GM21390 (cell line): ENCODE data around the gene MGAT4A.
"Not testable (repeated sequence)": the region's sequence is repeated elsewhere in the genome, so short reads cannot be mapped to it uniquely, and the experiment has no call there.

Source experiments
- ATAC-seq: cut with Tn5 transposase; IDR thresholded peaks from one replicate; pipeline ENCODE4 v1.9.1; 2021; ENCODE audit not compliant: unreplicated experiment

The MGAT4A gene

DNA sequence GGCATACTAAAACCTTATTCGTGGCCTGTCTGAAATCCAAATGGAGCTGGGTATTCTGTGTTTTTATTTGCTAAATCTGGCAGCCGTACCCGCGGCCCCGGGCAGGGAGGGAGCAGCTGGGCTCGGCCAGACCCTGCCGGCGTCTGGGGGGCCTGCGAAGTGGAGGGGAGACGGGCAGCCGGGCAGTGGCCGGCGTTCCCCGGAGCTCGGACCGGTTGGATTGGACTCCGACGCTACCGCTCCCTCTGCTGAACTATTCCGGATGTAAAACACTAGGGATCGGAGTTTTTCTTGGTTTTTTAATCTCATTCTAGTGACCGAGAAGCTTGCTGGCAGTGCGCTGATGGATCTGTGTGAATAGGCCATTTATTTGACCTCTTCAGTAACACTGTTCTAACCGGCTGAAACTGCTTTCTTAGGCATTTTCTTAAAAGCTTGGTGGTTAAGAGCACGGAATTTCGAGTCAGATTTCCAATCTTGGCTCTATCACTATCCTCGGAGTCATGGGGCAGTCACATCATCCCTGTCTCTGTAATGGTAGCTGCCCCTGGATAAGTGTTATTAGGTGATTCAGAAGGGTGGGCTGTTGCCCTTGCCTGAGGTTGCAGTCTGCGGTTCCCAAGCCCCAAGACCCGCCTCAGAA is 121.8 kb downstream of the MGAT4A start:
- no peak for ATAC-seq

GRCh38 chr2:98608116-98608961 is 122.6 kb downstream of the MGAT4A start, which contains the start of the genes COA5 and UNC50:
Gene COA5 (minus strand): TSS chr2:98608512. CDS start chr2:98608405, 107 bp downstream.
Gene UNC50 (plus strand): TSS chr2:98608589. CDS start chr2:98609760, 1,171 bp downstream.
- peak; percentile 88 for ATAC-seq

DNA sequence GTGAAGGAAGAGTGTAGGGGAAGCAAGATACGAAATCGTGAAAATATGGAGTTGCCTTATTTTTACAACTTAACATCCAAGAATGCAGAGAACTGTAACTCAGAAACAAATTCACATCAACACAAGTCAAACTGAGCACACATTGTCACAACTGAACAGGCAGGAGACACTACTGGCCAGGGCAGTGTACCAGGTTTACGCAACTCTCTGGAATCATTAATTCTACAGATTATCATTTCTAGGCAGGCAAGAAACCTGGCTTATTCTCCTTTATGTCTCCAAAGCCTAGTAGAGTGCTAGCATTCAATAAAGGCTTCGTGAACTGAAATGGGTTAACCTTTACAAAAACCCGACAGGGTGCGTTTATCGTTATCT is 123.2 kb downstream of the MGAT4A start:
- ATAC-seq = no peak

DNA sequence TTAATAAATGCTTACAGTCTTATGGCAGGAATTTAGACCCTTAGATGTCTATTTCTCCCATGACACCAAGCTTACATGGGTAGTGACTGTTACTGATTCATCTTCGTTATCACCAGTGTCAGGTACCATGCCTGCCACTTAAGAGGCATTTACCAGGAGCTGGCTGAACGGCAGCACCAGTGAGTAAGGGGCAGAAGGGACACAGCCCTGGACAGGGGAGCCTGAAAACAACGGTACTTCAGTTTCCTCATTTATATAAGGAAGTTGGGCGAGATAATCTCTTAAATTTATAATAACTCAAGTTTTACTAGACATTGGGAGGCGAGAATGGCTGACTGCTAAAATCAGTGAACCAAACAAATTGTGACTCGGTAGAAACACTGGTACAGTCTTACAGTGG is 123.8 kb downstream of the MGAT4A start:
- ATAC-seq = no peak

- ATAC-seq = no peak
These were observed 124.5 kb downstream of the MGAT4A start for GRCh38 chr2:98606431-98606830.

DNA sequence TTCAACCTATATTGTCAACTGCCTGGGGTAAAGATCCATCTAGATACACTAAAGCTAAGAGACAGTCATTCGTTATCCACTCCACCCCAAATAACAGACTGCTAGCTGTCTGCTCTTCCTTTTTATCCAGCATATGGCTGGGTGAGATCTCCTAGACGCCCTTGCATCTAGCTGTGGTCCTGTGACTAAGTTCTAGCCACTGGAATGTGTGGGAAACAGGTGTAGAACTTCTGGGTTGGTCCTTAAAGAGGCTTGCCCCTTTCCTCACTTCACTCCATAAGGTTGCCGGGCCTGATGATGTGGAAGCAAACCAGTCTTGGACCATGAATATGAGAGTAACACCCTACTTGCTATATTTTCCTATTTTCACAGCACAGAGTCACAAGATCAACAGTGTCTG is 125.9 kb downstream of the MGAT4A start:
- no peak for ATAC-seq

DNA sequence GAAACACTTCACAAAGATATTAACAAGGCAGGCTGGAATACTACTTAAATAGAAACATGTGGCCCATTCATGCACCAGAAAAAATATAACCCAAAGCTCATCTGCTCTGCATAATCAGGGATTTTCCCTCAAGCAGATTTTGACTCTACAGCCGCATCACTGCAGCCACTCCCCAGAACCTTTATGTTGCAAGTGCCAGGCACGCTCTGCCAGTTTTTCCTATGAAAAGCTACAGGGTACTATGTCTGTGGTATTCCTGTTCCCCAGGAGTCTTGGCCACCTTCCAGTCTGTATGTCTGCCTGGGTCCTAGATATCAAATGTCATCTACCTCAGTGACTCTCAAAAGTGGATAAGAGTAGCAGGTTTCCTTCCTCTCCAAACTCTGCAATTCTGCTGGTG is 126.4 kb downstream of the MGAT4A start:
- ATAC-seq = no peak

- ATAC-seq = peak; percentile 66
These were observed 129.3 kb downstream of the MGAT4A start for GRCh38 chr2:98601532-98602132.

DNA sequence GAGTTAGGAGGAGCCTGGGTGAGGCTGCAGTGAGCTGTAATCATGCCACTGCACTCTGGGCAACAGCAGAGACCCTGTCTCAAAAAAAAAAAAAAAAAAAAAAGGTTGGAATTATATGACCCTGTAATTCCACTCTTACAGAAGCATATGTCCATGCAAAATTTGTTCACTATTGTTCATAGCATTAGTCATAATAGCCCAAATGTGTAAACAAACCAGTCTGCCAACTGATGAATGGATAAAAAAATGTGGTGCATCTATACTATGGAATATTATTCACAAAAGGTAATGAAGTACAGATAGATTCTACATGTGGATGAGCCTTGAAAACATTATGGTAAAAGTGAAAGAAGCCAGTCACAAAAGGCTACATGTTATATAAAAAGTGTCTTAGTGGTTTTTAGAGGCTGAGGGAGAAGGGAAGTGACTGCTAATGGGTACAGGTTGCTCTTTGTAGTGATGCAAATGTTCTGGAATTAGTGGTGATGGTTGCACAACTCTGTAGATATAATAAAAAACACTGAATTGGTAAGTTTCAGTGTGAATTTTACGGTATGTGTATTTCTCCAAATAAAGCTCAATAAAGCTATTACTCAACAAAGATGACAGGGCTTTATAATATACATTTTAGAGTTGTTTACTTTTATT is 132.0 kb downstream of the MGAT4A start:
- ATAC-seq = no peak

DNA sequence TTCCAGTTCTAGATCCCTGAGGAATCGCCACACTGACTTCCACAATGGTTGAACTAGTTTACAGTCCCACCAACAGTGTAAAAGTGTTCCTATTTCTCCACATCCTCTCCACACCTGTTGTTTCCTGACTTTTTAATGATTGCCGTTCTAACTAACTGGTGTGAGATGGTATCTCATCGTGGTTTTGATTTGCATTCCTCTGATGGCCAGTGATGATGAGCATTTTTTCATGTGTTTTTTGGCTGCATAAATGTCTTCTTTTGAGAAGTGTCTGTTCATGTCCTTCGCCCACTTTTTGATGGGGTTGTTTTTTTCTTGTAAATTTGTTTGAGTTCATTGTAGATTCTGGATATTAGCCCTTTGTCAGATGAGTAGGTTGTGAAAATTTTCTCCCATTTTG is 136.3 kb downstream of the MGAT4A start:
- ATAC-seq = not testable (repeated sequence)

DNA sequence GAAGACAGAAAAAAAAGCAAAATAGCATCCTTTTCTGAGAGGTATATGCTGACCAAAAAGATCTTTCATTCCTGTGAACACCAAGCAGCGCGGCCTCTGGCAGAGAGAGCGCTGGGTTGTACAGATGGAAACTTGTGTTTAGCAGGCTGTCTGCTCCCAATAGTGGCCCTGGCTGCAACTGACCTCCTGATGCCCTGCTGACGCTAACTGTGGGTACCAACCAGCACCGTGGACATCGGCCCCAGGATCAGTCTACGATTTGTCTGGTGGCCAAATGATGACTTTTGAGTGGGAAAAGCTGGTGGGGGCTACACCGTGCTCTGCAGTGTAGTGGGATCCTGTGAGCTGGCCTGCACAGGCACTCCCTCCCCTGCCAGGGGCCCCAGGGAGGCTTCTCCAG is 138.4 kb downstream of the MGAT4A start:
- no peak for ATAC-seq

DNA sequence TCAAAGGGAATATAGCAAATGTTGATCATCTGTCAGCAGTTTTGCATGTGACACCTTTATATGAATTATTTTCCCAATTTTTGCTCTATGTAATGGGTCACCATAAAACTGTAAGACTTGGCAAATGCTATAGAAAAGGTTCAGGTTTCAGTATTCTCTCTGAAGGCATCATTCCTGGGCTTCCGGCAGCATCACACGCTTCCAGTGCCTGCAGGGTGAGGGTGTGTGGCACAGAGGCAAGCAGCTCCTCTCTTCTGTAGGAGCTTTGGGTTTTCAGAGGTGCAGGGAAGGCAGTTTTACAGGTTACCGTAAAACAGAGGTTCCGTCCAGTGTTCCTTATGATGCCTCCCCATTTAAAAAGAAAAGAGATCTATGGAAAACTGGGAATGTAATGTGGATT is 141.4 kb downstream of the MGAT4A start:
- no peak for ATAC-seq

DNA sequence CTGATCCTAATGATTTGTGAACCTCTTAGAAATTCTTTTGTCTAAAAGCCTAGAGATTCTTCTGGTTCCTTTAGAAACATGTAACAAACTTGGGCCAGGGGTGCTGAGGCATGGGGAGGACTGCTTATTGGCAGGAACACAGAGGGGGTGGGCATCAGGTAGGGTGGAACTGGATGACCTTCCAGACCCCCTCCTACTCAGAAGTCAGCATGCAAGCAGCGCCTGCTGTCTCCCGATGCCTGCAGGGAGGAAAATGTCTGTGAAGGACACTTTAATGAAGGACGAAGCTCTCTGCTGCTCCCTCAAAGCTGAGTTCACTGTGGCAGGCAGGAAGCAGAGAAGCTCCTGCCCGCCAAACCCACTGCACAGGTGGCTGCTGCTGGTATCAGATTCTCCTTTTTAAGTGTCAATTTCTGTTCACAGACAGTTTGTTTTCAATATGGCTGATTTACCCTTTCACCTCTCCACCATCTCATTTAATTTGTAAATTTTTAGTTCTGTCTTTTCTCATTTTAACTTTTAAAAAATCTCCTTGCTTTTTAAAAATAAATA is 142.0 kb downstream of the MGAT4A start:
- ATAC-seq = no peak

- no peak for ATAC-seq
These were observed 144.3 kb downstream of the MGAT4A start for GRCh38 chr2:98586551-98587140.

GRCh38 chr2:98585386-98585785 is 145.5 kb downstream of the MGAT4A start:
- ATAC-seq = no peak

- ATAC-seq = no peak
These were observed 146.9 kb downstream of the MGAT4A start for GRCh38 chr2:98583816-98584618.

GRCh38 chr2:98583276-98583675 is 147.7 kb downstream of the MGAT4A start:
- ATAC-seq = no peak

GRCh38 chr2:98582523-98582922 is 148.4 kb downstream of the MGAT4A start:
- no peak for ATAC-seq

- ATAC-seq = no peak
These were observed 150.2 kb downstream of the MGAT4A start for GRCh38 chr2:98580656-98581284.
